MV-4-11 (cell line): Measurements from ENCODE around the gene ANKRD10.
"Not testable (repeated sequence)": the region's sequence is repeated elsewhere in the genome, so short reads cannot be mapped to it uniquely, and the experiment has no call there.

Experiments used
- DNase-seq: peaks from one replicate; lab custom pipeline; 2025; lab: John Stamatoyannopoulos, UW

The ANKRD10 gene

GRCh38 chr13:110915057-110915873 is at the start of gene ANKRD10:
TSS of gene ANKRD10 (minus strand) at chr13:110915069. CDS start at chr13:110914934, 135 bp downstream.
- peak; percentile 97 for DNase-seq

GRCh38 chr13:110964229-110965037 is 49.6 kb upstream of the ANKRD10 start:
- DNase-seq: no peak

GRCh38 chr13:110963554-110963970 is 48.7 kb upstream of the ANKRD10 start:
- no peak for DNase-seq

GRCh38 chr13:110961959-110962358 is 47.1 kb upstream of the ANKRD10 start:
- DNase-seq: peak; percentile 19

GRCh38 chr13:110960204-110960603 is 45.3 kb upstream of the ANKRD10 start:
- DNase-seq: no peak

GRCh38 chr13:110957931-110958330 is 43.1 kb upstream of the ANKRD10 start:
- no peak for DNase-seq

GRCh38 chr13:110957181-110957884 is 42.5 kb upstream of the ANKRD10 start:
- DNase-seq: peak; percentile 75

- not testable (repeated sequence) for DNase-seq
Observed at GRCh38 chr13:110956216-110956615, 41.3 kb upstream of the ANKRD10 start.

GRCh38 chr13:110955608-110956007 is 40.7 kb upstream of the ANKRD10 start:
- not testable (repeated sequence) for DNase-seq

GRCh38 chr13:110955072-110955503 is 40.2 kb upstream of the ANKRD10 start:
- DNase-seq: peak; percentile 94

GRCh38 chr13:110954533-110954920 is 39.7 kb upstream of the ANKRD10 start:
- not testable (repeated sequence) for DNase-seq

- DNase-seq: no peak
Observed at GRCh38 chr13:110953833-110954532, 39.1 kb upstream of the ANKRD10 start.

GRCh38 chr13:110953416-110953815 is 38.5 kb upstream of the ANKRD10 start:
- no peak for DNase-seq

- DNase-seq: not testable (repeated sequence)
Observed at GRCh38 chr13:110952135-110952534, 37.3 kb upstream of the ANKRD10 start.

- DNase-seq: no peak
Observed at GRCh38 chr13:110950819-110951570, 36.1 kb upstream of the ANKRD10 start.

GRCh38 chr13:110950356-110950755 is 35.5 kb upstream of the ANKRD10 start:
- no peak for DNase-seq

- no peak for DNase-seq
Observed at GRCh38 chr13:110949628-110950027, 34.8 kb upstream of the ANKRD10 start.

GRCh38 chr13:110949116-110949515 is 34.2 kb upstream of the ANKRD10 start:
- DNase-seq: no peak

GRCh38 chr13:110947338-110947737 is 32.5 kb upstream of the ANKRD10 start:
- DNase-seq: not testable (repeated sequence)

- DNase-seq: no peak
Observed at GRCh38 chr13:110945928-110946570, 31.2 kb upstream of the ANKRD10 start.
